ENCODE measurements around the gene SOHLH1. TPM values are rescaled to one million over a fixed set of nuclear protein-coding genes. Genes with fewer than 3 reads are reported as not detected.

Gene SOHLH1
- total and polyA plus RNA-seq, 2 donors (not counting 1 experiment from before 2014, with no cell fraction given), result not detected

DNA sequence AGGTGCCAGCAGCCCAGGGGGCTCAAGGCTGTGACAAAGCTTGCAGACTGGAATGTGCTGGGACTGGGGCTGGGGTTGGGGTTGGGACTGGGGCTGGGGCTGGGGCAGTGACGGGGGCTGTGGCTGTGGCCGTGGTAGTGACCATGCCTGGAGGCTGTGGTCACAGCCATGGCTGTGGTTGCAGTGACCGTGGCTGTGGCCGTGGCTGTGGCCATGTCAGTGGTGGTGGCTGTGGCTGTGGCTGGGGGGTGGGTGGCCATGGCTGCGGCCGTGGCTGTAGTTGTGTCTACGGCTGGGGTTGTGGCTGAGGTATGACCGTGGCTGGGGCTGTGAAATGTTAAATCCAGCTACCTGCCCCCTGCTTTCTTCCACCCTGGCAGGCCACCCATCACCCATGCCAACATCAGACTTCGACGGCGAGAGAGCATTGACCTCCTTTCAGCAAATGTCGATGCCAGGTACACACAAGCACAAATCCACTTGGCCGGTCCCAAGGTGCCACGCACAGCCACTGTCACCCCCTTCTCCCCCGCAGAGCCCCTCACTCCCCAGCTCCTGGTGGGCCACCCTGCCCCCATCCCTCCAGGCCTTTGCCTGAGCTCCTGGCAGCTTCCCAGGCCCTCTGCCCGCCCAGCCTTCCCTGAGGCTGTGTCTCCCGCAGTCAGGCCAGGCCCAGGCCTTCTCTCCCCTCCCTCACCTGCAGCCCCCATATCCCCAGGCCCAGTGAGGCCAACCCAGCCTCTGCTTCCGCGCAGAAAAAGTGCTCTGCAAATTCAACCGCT lies 20.9 kb downstream of the SOHLH1 start:
- no peak overlapping the region for H3K27ac ChIP-seq (ENCODE audit: insufficient read depth, low read length)
- H3K79me2 ChIP-seq (ENCODE audit: control insufficient read depth, insufficient read depth, low read length), result no peaks in the 10 kb centered on the region
- H3K9me3 ChIP-seq (ENCODE audit: control insufficient read depth, insufficient read depth, low read depth, low read length), result no peaks in the 10 kb centered on the region
- H4K20me1 ChIP-seq (ENCODE audit: control insufficient read depth, extremely low read depth, insufficient read depth, low read length), result no peaks in the 10 kb centered on the region
- TF ChIP-seq, protein P1, sequence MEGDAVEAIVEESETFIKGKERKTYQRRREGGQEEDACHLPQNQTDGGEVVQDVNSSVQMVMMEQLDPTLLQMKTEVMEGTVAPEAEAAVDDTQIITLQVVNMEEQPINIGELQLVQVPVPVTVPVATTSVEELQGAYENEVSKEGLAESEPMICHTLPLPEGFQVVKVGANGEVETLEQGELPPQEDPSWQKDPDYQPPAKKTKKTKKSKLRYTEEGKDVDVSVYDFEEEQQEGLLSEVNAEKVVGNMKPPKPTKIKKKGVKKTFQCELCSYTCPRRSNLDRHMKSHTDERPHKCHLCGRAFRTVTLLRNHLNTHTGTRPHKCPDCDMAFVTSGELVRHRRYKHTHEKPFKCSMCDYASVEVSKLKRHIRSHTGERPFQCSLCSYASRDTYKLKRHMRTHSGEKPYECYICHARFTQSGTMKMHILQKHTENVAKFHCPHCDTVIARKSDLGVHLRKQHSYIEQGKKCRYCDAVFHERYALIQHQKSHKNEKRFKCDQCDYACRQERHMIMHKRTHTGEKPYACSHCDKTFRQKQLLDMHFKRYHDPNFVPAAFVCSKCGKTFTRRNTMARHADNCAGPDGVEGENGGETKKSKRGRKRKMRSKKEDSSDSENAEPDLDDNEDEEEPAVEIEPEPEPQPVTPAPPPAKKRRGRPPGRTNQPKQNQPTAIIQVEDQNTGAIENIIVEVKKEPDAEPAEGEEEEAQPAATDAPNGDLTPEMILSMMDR (conservative IDR thresholded peaks at IDR 0.05 in 1 of 2, IDR thresholded peaks at IDR 0.05 in 1 of 2; ENCODE audit: low read depth in 1 of 2, low read length in 2 of 2), result no peak
- no peak overlapping the region for H3K4me2 ChIP-seq (ENCODE audit: extremely low read depth, insufficient read depth, low read length)
- no peak overlapping the region for H3K9ac ChIP-seq (ENCODE audit: insufficient read depth, low read length)
- H3K27me3 ChIP-seq (ENCODE audit: control insufficient read depth, insufficient read depth, low read length), result no peaks in the 10 kb centered on the region
- no peak for DNase-seq (ENCODE audit: low read depth in 2 of 2)
- no peaks in the 10 kb centered on the region for H3K36me3 ChIP-seq (ENCODE audit: control insufficient read depth, insufficient read depth, low read length)
- no peak overlapping the region for H2AFZ ChIP-seq (ENCODE audit: low read length)
- H3K4me1 ChIP-seq (ENCODE audit: control insufficient read depth, extremely low read depth, insufficient read depth, low read length), result no peaks in the 10 kb centered on the region
- no peak overlapping the region for H3K4me3 ChIP-seq (replicated peaks in 1 of 4; ENCODE audit: control extremely low read depth in 1 of 4, insufficient read depth in 1 of 4, low read depth in 3 of 4, low read length in 4 of 4)

DNA sequence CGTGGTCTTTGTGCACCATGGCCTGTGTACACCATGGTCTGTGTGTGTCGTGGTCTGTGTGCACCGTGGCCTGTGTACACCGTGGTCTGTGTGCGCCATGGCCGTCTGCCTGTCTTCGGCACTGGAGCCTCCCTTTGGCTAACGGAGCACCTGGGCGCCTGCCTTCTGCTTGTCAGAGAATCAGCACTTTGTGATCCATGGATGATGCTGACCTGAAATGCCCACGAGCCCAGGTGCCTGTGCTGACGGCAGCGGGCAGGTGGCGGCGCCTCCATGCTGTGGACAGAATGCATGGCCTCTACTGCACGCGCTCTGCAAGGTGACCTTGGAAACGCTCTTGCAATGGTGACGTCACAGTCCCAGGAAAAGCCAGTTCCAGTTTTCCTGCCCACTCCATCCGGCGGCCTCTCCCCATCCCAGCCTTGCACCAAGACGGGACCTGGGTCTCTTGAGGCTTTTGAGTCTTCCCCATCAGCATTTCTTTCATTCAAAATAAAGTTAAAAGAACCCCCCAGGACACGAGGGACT lies 21.6 kb downstream of the SOHLH1 start:
- no peak overlapping the region for H3K4me3 ChIP-seq (replicated peaks in 1 of 4; ENCODE audit: control extremely low read depth in 1 of 4, insufficient read depth in 1 of 4, low read depth in 3 of 4, low read length in 4 of 4)
- H3K9me3 ChIP-seq (ENCODE audit: control insufficient read depth, insufficient read depth, low read depth, low read length), result no peaks in the 10 kb centered on the region
- no peak overlapping the region for H2AFZ ChIP-seq (ENCODE audit: low read length)
- no peak overlapping the region for H3K4me2 ChIP-seq (ENCODE audit: extremely low read depth, insufficient read depth, low read length)
- H4K20me1 ChIP-seq (ENCODE audit: control insufficient read depth, extremely low read depth, insufficient read depth, low read length), result no peaks in the 10 kb centered on the region
- no peak overlapping the region for H3K9ac ChIP-seq (ENCODE audit: insufficient read depth, low read length)
- no peaks in the 10 kb centered on the region for H3K27me3 ChIP-seq (ENCODE audit: control insufficient read depth, insufficient read depth, low read length)
- TF ChIP-seq, protein P1 (conservative IDR thresholded peaks at IDR 0.05 in 1 of 2, IDR thresholded peaks at IDR 0.05 in 1 of 2; ENCODE audit: low read depth in 1 of 2, low read length in 2 of 2), result no peak
- no peak for TF ChIP-seq EZH2 (IDR thresholded peaks at IDR 0.05; ENCODE audit: low read length, missing control alignments)
- no peaks in the 10 kb centered on the region for H3K79me2 ChIP-seq (ENCODE audit: control insufficient read depth, insufficient read depth, low read length)
- DNase-seq (ENCODE audit: low read depth in 2 of 2), result no peak
- no peaks in the 10 kb centered on the region for H3K36me3 ChIP-seq (ENCODE audit: control insufficient read depth, insufficient read depth, low read length)
- no peak overlapping the region for H3K27ac ChIP-seq (ENCODE audit: insufficient read depth, low read length)
- H3K4me1 ChIP-seq (ENCODE audit: control insufficient read depth, extremely low read depth, insufficient read depth, low read length), result no peaks in the 10 kb centered on the region

DNA sequence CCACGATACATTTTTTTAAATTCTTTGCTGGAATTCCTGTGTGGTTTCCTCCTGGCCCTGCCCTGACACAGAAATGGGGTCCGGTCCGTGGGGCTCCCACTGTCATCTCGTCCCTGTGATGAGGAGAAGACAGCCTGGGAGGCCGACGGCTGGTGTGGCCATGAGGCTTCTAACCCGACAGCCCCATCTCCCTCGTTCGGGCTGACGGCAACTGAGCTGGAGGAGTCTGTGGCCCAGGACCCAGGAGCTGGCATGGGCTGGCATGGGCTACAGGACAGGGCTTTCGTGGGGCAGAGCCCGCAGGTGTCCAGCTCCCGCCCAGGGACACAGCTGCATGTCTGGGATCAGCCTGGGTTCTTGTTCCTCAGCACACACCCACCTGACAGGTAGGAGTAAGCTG lies 22.4 kb downstream of the SOHLH1 start:
- Histone ChIP-seq H2AFZ (ENCODE audit: low read length) (no peak overlapping the region), H3K4me3 (replicated peaks in 1 of 4; ENCODE audit: control extremely low read depth in 1 of 4, insufficient read depth in 1 of 4, low read depth in 3 of 4, low read length in 4 of 4) (no peak overlapping the region), H3K9ac (ENCODE audit: insufficient read depth, low read length) (no peak overlapping the region), H3K4me1 (ENCODE audit: control insufficient read depth, extremely low read depth, insufficient read depth, low read length) (no peaks in the 10 kb centered on the region), H3K36me3 (ENCODE audit: control insufficient read depth, insufficient read depth, low read length) (no peaks in the 10 kb centered on the region), H3K9me3 (ENCODE audit: control insufficient read depth, insufficient read depth, low read depth, low read length) (no peaks in the 10 kb centered on the region), H4K20me1 (ENCODE audit: control insufficient read depth, extremely low read depth, insufficient read depth, low read length) (no peaks in the 10 kb centered on the region), H3K79me2 (ENCODE audit: control insufficient read depth, insufficient read depth, low read length) (no peaks in the 10 kb centered on the region), H3K4me2 (ENCODE audit: extremely low read depth, insufficient read depth, low read length) (no peak overlapping the region), H3K27ac (ENCODE audit: insufficient read depth, low read length) (no peak overlapping the region), H3K27me3 (ENCODE audit: control insufficient read depth, insufficient read depth, low read length) (no peaks in the 10 kb centered on the region)
- no peak for DNase-seq (ENCODE audit: low read depth in 2 of 2)
- TF ChIP-seq EZH2 (IDR thresholded peaks at IDR 0.05; ENCODE audit: low read length, missing control alignments), result no peak
- TF ChIP-seq, protein P1 (conservative IDR thresholded peaks at IDR 0.05 in 1 of 2, IDR thresholded peaks at IDR 0.05 in 1 of 2; ENCODE audit: low read depth in 1 of 2, low read length in 2 of 2), result no peak

Measured in fibroblast of lung (primary cell).